ENCODE measurements around the gene TLDC2. TPM values are rescaled to one million over a fixed set of nuclear protein-coding genes. Genes with fewer than 3 reads are reported as not detected.
"Not testable (repeated sequence)": the region's sequence is repeated elsewhere in the genome, so short reads cannot be mapped to it uniquely, and the experiment has no call there.

TLDC2 gene
- total and polyA plus RNA-seq, 4 donors = 0.05 to 0.33 (median 0.08) TPM; not detected in 1

GRCh38 chr20:36936761-36937401 is 60.9 kb downstream of the TLDC2 start:
- not testable (repeated sequence) for H3K9ac ChIP-seq (ENCODE audit: low read depth in 1 of 2, low read length in 2 of 2); H3K27me3 ChIP-seq (ENCODE audit: control insufficient read depth in 4 of 4, insufficient read depth in 4 of 4, low read length in 3 of 4); H3K36me3 ChIP-seq (ENCODE audit: control insufficient read depth in 4 of 4, insufficient read depth in 3 of 4, low read depth in 1 of 4, low read length in 3 of 4); H3K4me3 ChIP-seq (ENCODE audit: low read depth in 1 of 3, low read length in 3 of 3); H3K9me3 ChIP-seq (ENCODE audit: control insufficient read depth in 4 of 4, low read length in 3 of 4); H3K4me1 ChIP-seq (ENCODE audit: control insufficient read depth in 4 of 4, insufficient read depth in 4 of 4, low read length in 3 of 4); DNase-seq (ENCODE audit: low spot score)
- H3K27ac ChIP-seq (ENCODE audit: low read depth in 1 of 2, low read length in 2 of 2) = peak overlapping the region in 1 of 2 donors; percentile 13
- TF ChIP-seq HNF4A (conservative IDR thresholded peaks at IDR 0.05) (peak; percentile 19 to 51), NR2F2 (IDR thresholded peaks at IDR 0.05) (peak; percentile 48), RXRA (IDR thresholded peaks at IDR 0.05) (peak; percentile 40 to 44), SP1 (IDR thresholded peaks at IDR 0.05) (peak; percentile 53)
- 72% methylated on average over 9 of the region's 9 CpGs for WGBS

- no peaks in the 10 kb centered on the region for H3K9me3 ChIP-seq (ENCODE audit: control insufficient read depth in 4 of 4, low read length in 3 of 4)
- no peaks in the 10 kb centered on the region for H3K27me3 ChIP-seq (ENCODE audit: control insufficient read depth in 4 of 4, insufficient read depth in 4 of 4, low read length in 3 of 4)
- DNase-seq (ENCODE audit: low spot score) = no peak
- peak overlapping the region in 1 of 2 donors; percentile 1 for H3K27ac ChIP-seq (ENCODE audit: low read depth in 1 of 2, low read length in 2 of 2)
- no peak overlapping the region for H3K4me3 ChIP-seq (ENCODE audit: low read depth in 1 of 3, low read length in 3 of 3)
- H3K9ac ChIP-seq (ENCODE audit: low read depth in 1 of 2, low read length in 2 of 2) = no peak overlapping the region
- H3K36me3 ChIP-seq (ENCODE audit: control insufficient read depth in 4 of 4, insufficient read depth in 3 of 4, low read depth in 1 of 4, low read length in 3 of 4) = no peaks in the 10 kb centered on the region
- H3K4me1 ChIP-seq (ENCODE audit: control insufficient read depth in 4 of 4, insufficient read depth in 4 of 4, low read length in 3 of 4) = peaks cover 0 to 8% (median 3%) of the 10 kb centered on the region in 4 donors
- TF ChIP-seq CTCF (IDR thresholded peaks at IDR 0.05; ENCODE audit: low read depth, low read length, missing input control) (no peak), HNF4A (conservative IDR thresholded peaks at IDR 0.05) (no peak), TAF1 (conservative IDR thresholded peaks at IDR 0.05) (no peak), EGR1 (IDR thresholded peaks at IDR 0.05; ENCODE audit: low read depth in 2 of 2) (no peak), RXRA (IDR thresholded peaks at IDR 0.05) (no peak)
Measured at GRCh38 chr20:36937402-36937770, 61.4 kb downstream of the TLDC2 start.

GRCh38 chr20:36941401-36941835 is 65.5 kb downstream of the TLDC2 start:
- Histone ChIP-seq H3K4me3 (ENCODE audit: low read depth in 1 of 3, low read length in 3 of 3) (no peak overlapping the region), H3K27me3 (ENCODE audit: control insufficient read depth in 4 of 4, insufficient read depth in 4 of 4, low read length in 3 of 4) (no peaks in the 10 kb centered on the region), H3K9me3 (ENCODE audit: control insufficient read depth in 4 of 4, low read length in 3 of 4) (no peaks in the 10 kb centered on the region), H3K9ac (ENCODE audit: low read depth in 1 of 2, low read length in 2 of 2) (peak overlapping the region in 1 of 2 donors; percentile 24), H3K27ac (ENCODE audit: low read depth in 1 of 2, low read length in 2 of 2) (no peak overlapping the region), H3K36me3 (ENCODE audit: control insufficient read depth in 4 of 4, insufficient read depth in 3 of 4, low read depth in 1 of 4, low read length in 3 of 4) (peaks cover 0 to 7% (median 3%) of the 10 kb centered on the region in 4 donors), H3K4me1 (ENCODE audit: control insufficient read depth in 4 of 4, insufficient read depth in 4 of 4, low read length in 3 of 4) (peaks cover 0 to 10% (median 4%) of the 10 kb centered on the region in 4 donors)
- no peak for DNase-seq (ENCODE audit: low spot score)
- WGBS = 89% methylated on average over 1 of the region's 1 CpG
- TF ChIP-seq REST (IDR thresholded peaks at IDR 0.05) (no peak), EGR1 (IDR thresholded peaks at IDR 0.05; ENCODE audit: low read depth in 2 of 2) (no peak), YY1 (IDR thresholded peaks at IDR 0.05) (no peak), FOXA2 (IDR thresholded peaks at IDR 0.05) (no peak), JUND (IDR thresholded peaks at IDR 0.05) (no peak), ATF3 (IDR thresholded peaks at IDR 0.05) (no peak), GABPA (IDR thresholded peaks at IDR 0.05 in 1 of 2, conservative IDR thresholded peaks at IDR 0.05 in 1 of 2) (no peak), HNF4A (conservative IDR thresholded peaks at IDR 0.05) (no peak), TAF1 (conservative IDR thresholded peaks at IDR 0.05) (no peak), RXRA (IDR thresholded peaks at IDR 0.05) (no peak), RAD21 (IDR thresholded peaks at IDR 0.05) (no peak), MAX (IDR thresholded peaks at IDR 0.05) (no peak), CTCF (IDR thresholded peaks at IDR 0.05; ENCODE audit: low read depth, low read length, missing input control) (no peak), SP1 (IDR thresholded peaks at IDR 0.05) (no peak)
